Activated T-helper 9 cell treated with anti-CD3 and anti-CD28 coated beads, Interleukin-2, amount 50 U/mL, for 16 hours (primary cell): ENCODE results near the gene STX1A.

Source experiments
- DNase-seq: peaks from one replicate; pipeline ENCODE4 v3.0.0-alpha.2; 2020; ENCODE audit warnings: low read depth

Gene STX1A

GRCh38 chr7:73707045-73707631 is 12.3 kb downstream of the STX1A start:
- no peak for DNase-seq

DNA sequence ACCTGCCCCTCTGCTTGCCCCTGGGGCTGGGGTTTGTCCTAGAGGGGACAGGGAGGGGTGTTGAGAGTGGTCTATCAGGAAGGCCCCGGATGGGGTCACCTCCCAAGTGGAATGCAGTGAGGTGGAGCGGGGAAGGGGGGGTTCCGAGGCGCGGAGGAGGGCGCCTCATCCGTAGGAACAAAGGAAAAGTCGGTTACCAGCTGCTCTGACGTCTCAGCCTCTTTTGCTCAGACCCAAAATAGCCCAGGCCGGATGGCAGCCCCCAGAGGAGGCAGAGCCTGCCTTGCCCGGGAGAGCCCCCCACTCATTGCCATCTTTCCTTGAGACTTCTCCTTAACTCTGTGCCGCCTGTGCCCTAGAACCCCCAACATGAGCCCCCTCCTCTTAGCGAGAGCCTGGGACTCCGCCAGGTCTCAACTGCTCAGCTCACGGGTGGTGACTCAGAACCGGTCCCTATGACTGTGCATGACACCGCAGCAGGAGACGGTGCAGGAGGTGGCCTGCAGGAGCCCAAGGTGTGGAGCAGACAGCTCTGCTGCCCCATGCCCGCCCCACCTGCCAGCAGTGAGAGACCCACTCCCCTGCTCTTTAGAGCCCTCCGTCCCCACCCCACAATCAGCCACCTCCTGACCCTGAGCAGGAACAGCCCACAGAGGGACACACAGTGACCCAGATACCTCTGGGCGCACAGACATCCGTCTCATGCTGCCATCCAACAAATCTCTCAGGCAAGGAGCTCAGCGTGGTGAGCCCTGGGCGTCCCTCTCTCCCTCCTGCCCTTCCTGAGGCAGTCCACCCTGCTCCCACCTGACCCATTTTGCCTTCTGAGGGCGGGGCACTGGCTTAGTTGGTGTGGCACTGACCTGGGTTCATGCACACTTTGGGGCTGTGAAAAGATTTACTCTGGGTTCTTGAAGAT is 13.1 kb downstream of the STX1A start:
- no peak for DNase-seq

DNA sequence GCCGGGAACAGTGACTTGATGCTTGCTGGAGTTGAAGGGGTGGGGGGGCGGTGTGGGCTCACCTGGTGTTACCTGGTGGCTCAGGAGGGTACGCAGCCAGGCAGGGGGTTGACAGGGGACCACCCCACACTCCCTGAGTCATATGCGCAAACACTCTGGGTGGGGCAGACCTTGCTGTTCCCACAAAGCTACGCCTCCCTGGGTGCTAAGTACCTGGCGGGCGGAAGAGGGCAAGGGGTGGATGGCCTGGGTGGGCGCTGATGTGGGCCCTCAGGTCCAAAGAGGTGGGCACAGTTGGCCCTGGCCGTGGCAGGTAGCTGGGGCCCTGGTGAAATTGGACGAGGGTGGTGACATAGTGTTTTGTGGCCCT is 13.9 kb downstream of the STX1A start:
- DNase-seq, result no peak

GRCh38 chr7:73704640-73705550 is 14.6 kb downstream of the STX1A start:
- DNase-seq, result no peak

- DNase-seq, result no peak
These were observed 15.5 kb downstream of the STX1A start for GRCh38 chr7:73703757-73704639.

DNA sequence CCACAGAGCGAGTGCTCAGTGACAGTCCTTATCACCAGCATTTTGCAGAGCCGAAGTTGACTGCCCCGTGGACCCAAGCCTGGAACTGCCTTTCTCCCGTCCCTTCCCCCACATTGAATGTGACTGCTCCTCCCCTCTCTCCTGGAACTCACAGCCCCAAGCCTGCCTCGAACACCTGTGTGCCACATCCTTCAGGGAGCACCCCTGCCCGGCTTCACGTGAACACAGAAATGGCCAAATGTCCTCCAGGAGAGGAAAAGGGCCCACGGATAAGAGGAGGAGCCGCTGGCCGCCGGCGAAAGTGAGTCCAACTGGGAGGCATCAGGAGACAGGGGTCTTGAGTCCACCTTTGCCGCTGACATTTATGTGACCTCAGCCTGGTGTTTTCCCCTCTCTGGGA is 16.2 kb downstream of the STX1A start:
- DNase-seq, result no peak

- no peak for DNase-seq
These were observed 16.8 kb downstream of the STX1A start for GRCh38 chr7:73702665-73703064.

- no peak for DNase-seq
These were observed 17.2 kb downstream of the STX1A start for GRCh38 chr7:73702226-73702625.

DNA sequence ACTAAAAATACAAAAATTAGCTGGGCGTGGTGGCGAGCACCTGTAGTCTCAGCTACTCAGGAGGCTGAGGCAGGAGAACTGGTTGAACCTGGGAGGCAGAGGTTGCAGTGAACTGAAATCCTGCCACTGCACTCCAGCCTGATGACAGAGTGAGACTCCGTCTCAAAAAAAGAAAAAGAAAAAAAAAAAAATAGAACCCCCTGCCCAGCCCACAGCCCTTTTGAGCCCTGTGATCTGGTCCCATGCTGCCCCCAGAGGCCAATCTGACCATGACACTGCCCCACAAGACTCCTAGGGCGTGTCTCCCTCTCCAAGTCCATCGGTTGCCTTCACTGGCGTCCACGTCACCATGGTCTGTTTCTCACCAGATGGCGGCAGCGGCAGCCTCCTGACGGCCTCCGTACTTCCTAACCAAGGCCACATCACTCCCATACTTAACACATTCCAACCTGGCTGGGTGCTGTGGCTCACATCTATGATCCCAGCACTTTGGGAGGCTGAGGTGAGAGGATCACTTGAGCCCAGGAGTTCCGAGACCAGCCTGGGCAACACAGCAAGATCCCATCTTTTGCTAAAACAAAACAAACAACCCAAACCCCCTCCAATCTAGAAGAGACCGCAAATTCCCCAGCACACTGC is 18.0 kb downstream of the STX1A start:
- DNase-seq, result no peak

DNA sequence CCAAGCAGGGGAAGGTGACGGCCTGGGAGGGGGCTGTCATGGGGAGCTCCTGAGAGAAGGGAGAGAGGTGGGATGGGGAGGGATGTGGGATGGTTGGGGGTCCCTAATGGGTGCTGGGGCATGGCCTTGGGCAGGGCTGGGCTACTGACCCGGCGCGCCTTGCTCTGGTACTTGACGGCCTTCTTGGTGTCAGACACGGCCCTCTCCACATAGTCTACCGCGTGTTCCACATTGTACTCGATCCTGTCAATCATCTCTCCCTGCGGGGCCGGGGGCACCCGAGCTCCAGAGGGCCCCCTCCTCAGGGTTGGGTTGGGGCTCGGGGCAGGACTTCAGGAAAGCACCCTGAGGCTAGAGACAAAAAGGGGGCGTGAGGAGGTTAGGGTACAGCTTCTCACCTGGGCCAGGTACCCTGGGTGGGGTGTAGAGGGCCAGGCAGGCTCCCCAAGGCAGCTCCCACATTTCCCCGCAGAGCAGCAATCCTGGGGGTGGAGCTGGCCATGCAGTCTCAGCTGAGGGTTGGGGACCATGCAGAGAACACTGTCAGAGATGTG is 18.8 kb downstream of the STX1A start:
- no peak for DNase-seq

GRCh38 chr7:73700069-73700423 is 19.4 kb downstream of the STX1A start:
- no peak for DNase-seq

- no peak for DNase-seq
These were observed 19.9 kb downstream of the STX1A start for GRCh38 chr7:73699370-73700068.

GRCh38 chr7:73698410-73698809 is 21.1 kb downstream of the STX1A start:
- DNase-seq, result no peak

DNA sequence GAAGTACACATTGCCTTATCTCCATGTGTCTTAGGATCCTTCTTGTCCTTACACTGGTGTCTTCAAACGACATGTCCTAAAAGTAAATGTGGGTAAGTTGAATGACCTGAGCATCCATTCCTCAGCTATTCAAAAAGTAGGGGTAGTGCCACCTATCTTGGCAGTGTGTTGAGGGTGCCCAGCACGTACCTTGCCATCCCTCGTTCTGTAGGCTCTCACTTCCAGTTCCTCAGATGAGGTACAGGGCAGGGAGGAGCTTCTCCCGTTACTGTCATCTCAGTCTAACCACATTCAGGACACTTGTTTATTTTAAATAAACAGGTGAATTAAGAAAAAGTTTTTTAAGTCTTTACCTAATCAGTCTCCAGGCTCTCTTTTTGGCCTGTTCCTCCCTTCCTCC is 23.1 kb downstream of the STX1A start:
- DNase-seq, result no peak

DNA sequence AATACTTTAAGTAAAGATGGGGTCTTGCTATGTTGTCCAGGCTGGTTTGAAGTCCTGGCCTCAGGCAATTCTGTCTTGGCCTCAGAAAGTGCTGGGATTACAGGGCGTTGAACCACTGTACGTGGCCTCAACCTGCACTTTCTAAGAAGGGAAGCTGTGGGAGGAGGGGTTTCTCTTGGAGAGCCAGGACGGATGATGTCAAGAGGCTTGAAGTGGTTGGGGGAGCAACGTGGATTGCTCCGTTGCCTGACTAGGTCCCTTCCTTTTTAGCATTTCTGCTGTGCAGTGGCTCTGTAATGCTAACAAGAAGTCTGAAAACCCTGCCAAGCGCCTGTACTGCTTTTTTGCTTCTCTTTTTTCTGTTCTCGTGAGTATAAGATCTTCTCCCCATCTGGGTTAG is 28.8 kb downstream of the STX1A start:
- no peak for DNase-seq

DNA sequence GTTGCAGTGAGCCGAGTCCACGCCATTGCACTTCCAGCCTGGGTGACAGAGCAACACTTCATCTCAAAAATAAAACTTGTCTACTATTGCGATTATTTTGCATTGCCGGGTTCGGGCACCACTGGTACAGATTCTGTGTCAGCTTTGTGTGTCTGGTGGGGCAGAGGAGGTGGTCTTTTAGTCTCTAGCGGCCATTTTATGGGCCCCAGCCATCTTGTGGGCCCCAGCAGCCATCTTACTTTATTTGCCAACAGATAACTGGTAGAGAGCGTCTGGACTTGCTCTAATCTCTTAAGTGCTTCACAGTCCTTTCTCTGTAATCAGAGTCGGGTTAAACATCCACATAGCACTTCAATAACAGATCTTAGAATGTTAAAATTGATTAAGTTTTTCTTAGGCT is 31.2 kb downstream of the STX1A start:
- DNase-seq, result no peak

GRCh38 chr7:73685311-73685710 is 34.2 kb downstream of the STX1A start:
- no peak for DNase-seq

DNA sequence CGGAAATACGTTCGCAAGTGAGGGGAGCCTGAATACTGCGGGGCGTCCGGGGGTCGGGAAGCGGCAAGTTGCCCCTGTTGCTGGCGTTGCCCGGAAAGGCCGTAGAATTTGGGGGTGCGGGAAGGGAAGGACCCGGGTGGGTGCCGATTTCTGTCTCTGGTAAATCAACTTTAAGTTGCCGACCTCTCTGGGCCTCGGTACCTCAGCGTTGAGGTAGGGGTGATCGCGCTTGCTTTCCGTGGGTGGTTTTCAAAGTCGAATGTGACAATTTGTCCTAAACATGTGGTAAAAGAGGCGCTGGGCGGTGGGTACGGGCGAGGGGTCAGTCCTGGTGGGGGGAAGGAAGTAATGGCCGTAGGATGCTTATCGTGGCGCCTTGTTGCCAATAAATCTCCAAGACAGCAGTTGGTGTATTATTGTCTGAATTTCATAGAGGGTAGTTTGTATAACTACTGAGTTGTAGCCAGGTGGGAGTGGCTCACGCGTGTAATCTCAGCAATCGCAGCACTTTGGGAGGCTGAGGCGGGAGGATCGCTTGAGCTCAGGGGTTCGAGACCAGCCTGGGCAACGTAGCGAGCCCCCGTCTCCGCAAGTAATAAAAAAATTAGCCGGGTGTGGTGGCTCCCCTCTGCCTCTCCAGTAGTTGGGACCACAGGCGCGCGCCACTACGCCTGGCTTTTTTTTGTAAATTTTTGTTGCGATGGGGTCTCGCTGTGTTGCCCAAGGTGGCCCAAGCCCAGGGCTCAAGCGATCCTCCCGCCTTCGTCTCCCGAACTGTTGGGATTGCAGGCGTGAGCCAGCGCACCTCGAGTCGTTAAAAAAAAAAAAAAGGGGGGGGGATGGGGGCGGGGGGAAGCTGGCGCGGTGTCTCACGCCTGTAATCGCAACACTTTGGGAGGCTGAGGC is 35.4 kb downstream of the STX1A start:
- no peak for DNase-seq
